Left forelimb (tissue), 1 donor: ENCODE data around the gene GRIK4.

Experiments used
- DNase-seq: peaks from one replicate; pipeline ENCODE4 v3.0.0-alpha.2; 2018; ENCODE audit warnings: low spot score

Gene GRIK4

DNA sequence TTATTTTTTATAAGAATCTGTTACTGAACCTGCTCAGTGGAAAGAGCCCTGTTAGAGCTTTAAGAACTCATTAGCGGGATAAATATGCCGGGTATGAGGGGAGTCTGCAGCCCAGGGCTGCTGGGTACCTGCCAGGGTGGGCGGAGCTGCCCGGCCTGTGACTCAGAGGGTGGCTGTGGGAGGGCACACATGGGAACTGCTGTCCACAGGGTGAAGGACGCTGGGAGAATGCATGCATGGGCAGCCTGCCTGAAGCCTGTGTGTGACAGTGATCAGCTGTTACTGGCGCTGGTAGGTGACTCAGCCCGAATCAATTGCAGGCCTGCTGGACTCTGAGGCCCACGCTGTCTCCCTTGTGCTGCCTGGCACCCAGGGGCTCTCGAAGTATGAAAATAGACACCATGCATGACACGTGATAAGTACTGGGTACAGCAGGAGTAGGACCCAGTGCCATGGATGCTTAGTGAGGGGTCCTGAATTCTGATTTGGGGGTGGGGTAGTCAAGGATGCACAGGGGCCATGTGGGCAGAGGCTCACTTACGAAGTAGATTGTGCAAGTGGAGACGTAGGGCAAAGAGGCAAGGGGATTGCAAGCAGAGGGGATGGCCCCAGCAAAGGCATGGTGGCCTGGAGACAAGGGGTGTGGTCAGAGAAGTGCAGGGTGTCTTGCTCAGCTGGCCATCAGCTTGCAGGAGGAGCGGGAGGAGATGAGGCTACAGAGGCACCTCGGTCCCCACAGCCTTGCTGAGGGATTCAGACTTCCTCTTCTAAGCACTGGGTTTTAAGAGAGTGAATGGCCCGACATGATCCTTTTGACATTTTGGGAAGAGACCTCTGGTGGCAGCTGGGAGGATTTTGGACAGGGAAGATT is 36.5 kb downstream of the GRIK4 start:
- peak; percentile 81 for DNase-seq

DNA sequence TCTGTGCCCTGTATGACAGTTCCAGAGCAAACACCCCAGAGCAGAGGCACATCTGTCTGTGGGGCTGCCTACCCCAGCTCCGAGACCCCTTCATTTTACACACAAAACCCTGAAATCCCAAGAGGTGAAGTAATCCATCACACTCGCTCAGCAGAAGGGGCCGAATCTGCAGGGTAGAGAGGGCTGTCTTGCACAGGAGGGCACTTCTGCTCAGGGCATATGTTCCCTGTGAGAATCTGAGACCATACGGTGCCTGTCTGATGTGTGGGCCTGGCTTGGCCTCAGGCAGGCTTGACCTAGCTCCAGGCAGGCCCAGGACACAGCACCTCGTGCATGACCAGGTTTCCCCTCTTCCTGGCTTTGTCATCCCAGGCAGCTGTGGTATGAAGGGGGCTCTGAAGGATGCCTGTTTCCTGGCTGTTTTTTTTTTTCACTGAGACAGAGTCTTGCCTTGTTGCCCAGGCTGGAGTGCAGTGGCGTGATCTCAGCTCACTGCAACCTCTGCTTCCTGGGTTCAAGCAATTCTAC is 37.2 kb downstream of the GRIK4 start:
- DNase-seq: no peak

DNA sequence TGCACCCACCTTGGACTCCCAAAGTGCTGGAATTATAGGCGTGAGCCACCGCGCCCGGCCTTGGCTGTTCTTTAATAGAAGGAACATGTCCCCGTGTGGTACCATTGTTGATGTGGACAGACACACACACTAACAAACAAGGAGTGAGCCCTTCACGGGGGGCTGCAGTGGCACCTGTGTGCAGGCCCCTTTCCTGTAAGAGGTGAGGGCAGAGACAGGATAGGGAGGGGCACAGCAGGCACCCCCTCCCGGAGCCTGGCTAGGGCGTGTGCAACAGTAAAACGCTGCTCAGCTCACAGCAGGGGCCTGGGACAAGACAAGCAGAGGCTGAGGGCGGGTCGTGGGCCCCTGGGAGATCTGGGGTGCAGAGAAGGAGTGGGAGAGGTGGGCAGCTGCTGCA is 37.8 kb downstream of the GRIK4 start:
- DNase-seq: no peak

DNA sequence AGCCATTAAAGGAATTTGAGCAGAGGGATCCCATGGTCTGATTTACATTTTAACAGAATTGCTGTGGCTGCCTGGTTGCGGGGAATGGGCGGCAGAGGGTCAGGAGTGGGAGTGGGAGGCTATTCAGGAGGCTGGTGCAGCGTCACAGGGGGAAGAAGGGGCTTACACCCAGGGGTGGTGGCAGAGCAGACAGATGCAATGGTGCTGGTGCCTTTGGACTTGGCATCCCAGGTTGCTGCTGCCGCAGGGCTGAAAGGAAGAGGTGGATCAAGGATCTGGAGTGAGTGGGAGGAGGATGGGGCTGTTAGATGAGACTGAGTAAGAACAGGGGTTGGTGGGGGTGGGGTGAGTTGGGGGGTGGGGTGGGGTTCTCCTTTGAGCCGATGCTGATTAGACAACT is 38.5 kb downstream of the GRIK4 start:
- no peak for DNase-seq

DNA sequence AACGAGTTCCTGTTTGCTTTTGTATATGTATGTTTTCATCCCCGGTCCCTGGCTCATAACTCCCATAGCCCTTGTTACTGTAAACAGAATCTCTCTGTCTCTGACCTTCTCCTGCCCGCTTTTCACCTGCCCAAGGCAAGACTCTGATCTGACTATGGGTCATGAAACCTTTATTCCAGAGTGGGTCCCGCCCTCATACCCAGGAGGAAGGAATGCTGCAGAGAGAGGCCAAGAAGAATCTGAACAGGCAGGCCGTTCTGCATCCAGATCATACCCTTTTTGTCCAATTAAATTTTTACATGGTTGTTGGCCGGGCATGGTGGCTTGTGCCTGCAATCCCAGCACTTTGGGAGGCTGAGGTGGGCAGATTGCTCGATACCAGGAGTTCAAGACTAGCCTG is 39.6 kb downstream of the GRIK4 start:
- no peak for DNase-seq

DNA sequence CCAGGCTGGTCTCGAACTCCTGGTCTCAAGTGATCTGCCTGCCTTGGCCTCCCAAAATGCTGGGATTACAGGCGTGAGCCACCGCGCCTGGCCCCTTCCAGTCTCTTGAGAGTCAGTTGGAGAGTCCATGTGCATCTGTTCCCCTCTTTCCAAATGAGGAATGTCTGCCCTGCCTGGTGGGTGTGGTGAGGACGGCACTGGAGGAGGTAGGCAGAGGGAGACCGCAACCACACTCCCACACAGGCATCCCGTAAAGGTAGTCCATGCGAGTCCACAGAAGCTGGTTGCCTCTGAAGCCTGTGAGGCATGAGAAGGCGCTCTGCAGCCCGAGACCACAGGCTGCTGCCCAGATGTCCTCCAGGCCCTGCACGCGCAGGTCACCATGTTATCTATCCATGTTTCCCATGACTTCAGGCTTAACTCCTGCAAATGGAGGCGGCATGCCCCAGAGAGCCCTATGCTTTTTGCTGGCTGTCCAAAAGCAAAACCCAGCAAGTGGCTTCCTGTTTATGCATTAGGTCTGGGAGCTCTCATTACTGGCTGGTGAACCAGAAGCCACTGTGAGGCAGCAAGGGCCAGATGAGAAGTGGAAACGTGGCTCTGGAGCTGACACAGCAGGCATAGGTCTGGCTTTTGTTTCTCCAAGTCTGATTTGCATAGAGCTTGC is 43.4 kb downstream of the GRIK4 start:
- DNase-seq: no peak

DNA sequence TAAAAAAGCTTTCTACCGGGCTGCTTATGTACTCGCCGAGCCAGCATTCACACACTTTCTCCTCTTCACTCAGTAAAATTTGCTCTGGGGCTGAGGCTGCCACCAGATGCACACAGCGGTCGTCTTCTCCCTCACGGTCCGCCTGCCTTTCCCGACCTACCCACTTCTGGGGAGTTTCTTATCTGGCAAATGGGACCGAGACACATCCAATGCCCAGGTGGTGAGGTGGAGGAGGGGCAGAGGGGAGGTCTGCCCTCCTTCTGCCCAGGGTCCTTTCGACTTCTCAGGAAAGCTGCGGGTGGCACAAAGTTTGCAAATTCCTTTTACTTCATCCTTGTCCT is 43.9 kb downstream of the GRIK4 start:
- no peak for DNase-seq

DNA sequence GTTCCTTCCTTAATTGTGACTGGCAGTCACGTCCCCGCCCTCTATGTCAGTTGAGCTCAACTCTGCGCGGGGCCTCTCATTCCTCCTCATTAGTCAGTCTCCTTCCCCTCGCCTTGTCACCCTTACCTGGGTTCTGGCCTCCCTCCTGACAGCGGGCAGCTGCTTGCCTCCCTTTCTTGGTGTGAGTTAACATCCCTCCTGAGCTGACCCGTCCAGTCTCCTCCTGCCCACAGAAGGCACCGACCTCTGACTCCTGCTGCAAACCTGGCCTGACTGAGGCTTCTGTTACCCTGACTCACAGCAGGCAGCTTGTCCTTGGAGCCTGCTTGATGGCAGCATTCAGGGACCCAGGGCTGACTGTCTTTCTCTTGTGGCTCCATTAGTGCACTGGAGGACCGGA is 45.2 kb downstream of the GRIK4 start:
- DNase-seq: no peak

DNA sequence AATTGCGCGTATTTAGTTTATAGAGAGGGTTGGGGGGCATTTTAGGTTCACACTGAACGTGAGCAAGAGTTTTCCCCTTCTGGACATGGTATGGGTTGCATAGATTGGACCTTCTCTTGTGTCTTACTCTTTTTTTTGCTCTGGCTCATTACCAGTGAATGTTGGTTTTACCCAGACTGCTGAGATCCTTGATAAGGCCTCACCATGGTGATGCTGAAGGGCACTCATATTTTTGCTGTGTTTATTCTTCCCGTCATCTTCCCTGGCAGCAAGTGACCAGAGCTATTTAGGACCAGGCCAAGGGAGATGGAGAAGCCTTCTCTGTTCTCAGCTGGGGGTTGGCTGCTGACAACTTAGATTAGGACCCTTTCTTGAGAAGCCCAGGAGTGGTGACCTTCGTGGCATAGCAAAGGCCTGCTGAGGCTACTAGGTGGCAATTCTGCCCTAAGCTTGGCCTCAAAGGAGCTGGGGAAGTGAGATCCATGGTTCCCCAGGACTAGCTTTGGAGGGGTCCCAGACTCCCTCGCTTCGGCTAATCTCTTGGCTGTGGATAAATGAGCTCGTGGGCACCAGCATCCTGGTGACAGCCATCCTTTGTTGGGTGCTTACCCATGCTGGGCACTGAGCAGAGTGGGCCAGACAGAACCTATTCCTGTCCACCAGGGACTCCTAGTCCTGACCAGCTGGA is 47.3 kb downstream of the GRIK4 start:
- no peak for DNase-seq

DNA sequence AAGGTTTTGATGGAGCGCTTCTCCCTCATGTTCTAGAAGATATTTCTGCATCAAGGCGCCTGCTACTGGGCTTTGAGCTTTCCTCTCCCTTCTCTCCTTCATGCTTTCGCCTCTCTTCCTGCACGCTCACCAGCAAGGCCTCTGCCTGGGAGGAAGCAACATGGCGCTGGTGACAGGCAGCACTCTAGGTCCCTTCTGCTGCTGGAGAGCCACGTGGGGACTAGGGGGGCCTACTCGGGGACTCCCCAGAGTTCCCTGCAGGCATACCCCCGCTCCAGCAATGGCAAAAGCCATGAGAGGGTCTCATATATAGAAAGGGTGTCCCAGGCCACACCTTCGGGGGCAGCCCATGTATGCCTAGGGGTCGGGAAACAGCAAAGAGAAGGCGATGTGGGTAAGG is 49.7 kb downstream of the GRIK4 start:
- peak; percentile 30 for DNase-seq

DNA sequence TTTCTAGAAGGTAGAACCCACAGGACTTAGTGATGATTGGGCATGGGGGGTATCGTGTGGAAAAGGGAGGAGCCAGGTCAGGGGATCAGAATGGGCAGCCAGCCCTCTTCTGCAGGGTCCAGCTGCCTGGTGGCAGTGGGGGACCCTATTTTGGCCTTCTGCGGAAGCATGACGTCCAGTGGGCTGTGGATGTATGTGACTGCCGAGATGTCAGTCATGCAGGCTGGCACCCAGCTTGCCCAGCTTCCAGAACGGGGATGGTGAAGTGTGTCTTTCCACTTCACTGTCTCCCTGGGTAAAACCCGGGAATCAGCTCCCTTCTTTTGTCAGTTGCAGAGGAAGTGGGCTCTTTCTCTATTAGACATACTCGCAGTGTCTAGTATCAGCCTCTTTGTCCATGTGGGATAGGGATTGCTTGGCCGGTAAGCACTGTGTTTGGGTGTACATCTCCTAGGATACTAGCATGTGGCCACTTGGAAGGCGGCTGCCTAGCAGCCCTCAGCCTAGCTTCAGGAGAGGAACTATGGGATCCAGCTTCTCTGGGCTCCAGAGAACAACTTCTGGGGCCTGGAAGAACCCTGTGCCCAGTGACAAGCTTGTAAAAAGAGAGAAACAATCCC is 51.4 kb downstream of the GRIK4 start:
- peak; percentile 57 for DNase-seq

DNA sequence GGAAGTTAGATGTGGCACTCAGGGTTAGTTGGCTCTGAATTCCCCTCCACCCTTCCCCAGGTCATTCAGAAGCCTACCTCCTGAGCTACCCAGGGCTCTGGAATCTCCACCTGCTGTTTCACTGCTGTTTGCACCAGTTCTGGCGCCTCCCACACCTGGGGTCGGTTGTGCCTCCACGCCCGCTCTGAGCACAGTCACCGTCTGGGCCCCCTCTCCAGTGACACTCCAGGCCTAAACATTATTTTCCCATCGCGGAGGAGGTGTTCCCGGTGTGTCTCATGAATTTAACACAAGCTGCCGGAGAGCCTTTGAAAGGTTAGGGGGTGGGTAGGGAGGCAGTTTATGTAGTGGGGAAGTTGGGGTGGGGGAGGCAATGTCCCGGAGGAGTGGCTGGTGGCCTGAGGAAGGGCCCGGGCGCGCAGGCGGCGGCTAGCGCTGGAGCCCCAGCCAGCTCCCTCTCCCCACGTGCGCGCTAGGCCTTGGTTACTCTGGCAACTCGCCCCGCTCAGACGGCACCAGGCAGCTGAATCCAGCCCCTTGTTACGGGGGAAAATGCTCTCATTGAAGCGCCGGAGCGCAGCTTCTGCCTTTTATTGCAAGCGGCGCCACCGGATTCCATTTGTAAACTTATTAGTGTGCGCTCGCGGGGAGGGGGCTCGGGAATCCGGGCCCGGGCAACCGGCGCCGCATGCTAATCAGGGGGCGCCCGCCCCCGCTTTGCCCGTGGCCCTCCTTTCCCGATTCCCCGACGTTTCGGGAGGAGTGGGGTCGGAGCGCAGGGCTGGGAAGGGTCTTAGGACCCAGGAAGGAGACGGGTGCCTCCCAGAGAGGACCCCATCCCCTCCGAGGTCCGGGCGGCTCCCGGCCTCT is 52.4 kb downstream of the GRIK4 start:
- DNase-seq: peak; percentile 73

DNA sequence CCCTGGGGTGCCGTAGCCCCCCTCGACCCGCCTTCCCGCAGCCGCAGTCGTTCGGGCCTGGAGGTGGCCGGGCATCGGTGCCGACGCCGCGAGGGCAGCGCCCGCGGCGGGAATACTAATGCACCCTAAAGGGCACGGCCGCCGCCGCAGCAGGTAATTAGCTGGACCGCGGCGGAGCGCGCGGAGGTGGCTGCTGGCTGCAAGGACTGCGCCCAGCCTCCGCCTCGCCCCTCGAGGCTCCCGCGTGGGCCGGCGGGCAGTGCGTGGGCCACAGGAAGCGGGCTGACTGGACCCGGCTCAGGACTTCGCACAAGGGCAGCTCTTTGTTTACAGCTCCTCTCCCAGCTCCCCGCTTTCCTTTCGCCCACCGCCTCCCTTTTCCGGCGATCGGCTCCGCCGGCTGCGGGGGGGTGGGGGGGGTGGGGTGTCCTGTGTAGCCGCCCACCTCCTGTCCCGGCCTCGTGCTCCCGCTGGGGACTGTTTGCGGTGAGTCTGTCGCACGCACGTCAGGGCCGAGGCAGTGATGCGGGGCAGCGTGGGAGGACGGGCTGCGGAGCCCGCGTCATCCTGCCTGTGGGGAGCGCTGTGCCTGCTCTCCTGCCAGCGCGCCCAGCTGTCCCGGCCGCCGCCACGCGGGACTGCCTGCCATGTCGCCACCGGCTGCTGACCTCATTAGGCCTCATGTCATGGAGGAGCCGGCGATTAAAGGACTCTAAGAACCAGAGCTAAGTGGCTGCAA is 53.2 kb downstream of the GRIK4 start:
- DNase-seq: peak; percentile 70

DNA sequence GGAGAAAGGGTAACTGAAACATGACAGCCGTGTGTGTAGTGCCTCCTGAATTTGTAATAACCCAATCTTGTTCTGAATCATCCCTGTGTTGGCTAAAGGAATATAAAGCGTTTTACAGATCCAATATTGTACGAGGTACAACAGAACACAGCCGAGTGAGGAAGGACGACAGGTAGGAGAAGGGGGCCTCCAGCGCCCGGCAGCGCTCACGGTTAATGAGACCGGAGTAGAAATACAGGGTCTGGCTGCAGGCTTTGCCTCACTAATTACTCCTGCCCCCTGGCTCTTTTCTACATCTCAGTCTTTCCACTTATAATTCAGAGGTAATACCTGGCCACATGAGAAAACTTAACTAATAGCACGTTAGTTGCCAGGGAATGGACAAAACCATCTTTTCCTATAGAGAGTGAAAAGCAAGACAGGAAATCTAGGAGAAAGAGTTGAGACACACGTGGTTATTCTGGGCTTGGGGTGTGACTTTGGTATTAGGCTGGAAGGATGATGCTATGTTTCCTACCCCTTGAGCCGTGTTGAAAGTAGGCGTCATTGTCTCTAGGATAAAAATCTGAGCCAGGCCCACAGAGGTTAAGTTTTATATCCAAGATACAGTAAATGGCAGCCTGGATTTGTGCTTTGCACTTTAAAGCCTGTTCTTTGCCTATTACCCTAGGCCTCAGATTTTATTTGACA is 54.1 kb downstream of the GRIK4 start:
- DNase-seq: peak; percentile 20

DNA sequence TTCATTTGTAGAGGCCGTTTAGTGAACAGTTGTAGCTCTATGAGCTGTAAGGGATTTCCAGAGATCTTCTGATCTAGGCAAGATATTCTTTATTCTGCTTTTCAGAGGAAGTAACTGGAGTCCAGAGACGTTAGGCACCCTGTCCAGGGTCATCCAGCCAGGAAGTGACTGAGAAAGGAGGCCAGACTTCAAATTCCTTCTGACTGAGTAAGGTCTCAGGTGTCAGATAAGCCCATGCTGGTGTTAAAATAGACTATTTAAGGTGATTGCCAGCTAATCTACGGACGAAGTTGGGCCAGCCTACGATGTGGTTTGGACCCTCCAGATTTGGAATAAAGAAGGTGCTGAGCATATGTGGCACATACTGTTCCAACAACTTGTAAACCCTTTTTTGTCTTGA is 54.6 kb downstream of the GRIK4 start:
- DNase-seq: peak; percentile 17

DNA sequence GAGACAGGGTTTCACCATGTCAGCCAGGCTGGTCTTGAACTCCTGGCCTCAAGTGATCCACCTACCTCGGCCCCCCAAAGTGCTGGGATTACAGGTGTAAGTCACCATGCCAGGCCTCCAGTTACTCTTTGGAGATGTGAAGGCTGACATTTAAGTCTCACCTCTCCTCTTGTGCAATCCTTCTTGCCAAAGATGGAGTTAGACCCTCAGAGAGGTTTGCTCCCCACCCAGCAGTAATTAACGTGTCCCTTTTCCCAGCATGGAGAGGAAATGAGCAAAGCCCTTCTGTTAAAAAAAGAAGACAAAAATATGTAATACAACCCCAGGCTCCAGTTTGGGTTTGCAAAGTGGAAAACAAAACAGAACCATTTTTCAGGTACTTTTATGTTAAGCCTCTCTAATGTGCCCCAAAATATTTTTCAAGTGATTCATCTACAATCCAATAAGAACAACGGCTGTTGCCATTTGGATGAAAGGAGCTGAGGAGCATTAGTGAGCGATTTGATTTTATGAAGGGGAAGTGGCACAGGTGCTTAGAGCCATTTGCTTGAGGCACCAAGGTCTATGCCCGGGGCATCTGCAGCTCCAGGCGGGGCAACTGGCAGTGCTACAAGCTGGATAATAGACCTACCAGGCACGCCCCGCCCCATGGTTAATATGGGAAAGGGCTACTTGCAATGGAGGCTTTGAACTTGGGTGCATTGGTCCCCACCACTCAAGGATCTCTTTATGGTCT is 57.2 kb downstream of the GRIK4 start:
- DNase-seq: no peak

DNA sequence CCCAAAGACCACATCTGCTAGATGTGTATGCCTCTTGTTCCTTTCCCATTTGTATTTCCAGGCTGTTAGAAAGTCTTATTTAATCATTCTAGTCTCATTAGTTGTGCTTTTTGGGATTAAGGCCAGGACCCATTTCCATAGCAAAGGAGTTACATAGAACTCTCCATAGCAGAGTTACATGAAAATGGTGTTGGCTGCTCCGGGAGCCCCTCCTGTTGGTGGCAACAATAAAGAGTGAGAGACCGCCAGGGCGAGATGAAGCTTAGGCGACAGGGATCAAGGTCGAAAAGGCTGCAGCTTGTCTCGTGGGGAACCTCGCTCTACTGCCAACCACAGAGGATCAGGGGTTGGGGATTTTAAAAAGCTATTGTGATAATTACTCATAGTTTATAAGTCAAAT is 58.3 kb downstream of the GRIK4 start:
- no peak for DNase-seq

DNA sequence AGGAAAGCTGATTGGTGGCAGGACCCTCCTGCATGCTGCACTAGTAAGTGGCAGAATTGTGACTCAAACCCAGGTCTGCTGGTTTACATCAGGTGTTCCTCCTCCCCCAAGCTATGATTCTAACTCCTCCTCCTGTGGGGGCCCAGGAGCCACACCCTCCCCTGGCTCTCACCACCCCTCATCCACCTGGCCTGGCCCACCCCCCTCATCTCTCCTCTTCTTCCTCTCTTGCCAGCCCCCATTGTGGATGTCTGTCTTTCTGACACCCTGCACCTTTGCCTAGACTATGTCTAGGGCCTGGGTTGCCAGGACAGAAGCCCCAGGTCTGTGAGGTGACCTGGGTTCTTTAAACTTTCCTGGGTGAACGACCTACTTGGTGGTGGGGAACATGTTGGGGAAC is 59.9 kb downstream of the GRIK4 start:
- no peak for DNase-seq

DNA sequence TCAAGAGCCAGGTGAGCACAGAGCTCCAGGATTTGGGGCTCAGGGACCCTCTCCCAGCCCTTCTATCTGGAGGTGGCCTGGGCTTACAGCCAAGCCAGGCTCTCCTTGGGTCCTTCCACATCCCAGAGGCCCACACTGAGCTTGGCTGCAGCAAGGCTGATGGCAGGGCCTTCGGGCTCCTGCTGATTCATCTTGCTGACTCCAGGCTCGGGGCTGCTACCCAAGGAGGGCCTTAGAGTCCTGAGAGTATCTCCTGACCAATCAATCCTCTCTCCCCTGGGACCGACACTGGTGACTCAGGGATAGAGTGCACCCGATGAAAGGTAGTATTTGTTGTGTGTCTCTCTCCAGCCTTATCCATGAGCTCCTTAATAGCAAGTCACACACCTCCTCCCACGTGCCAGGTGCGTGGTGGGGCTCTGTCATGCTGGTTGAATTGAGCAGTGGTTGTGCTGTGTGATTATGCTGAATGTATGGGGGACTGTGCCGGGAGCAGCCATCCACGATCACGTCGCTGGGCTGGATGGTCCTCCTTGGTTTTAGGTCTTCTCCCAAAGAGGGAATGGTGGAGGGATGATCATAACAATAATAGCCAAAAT is 62.3 kb downstream of the GRIK4 start:
- DNase-seq: no peak
